ENCODE results near the gene BMPR1A. TPM values are rescaled to one million over a fixed set of nuclear protein-coding genes. Genes with fewer than 3 reads are reported as not detected.
"Not testable (repeated sequence)": the region's sequence is repeated elsewhere in the genome, so short reads cannot be mapped to it uniquely, and the experiment has no call there.

BMPR1A gene
- total RNA-seq, 2 donors from 2014 or later: 7.0 to 11.8 TPM

DNA sequence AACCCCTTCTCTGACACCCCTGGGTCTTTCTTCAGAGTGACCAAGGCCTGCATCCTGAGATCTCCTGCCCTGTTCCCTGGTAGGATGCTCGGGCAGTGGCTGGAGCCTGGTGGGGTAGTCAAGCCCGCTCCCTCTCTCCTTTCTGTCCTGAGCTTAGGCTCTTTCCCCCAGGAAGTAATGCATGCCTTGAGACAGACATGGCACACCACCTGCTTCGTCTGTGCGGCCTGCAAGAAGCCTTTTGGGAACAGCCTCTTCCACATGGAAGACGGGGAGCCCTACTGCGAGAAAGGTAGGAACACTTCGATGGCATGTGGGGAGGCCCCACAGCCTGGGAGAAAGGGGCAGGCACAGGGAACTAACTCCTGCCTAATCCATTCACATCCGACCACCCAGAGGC lies 37.9 kb upstream of the BMPR1A start:
- no peaks in the 10 kb centered on the region for H3K4me1 Mint-ChIP-seq (ENCODE audit: low read depth)
- peaks cover 9% of the 10 kb centered on the region for H3K27me3 Mint-ChIP-seq (ENCODE audit: low read depth)
- H3K9me3 Mint-ChIP-seq: no peaks in the 10 kb centered on the region
- no peak overlapping the region for H3K4me3 Mint-ChIP-seq
- ATAC-seq (replicated peaks in 1 of 2): no peak
- no peak overlapping the region for H3K27ac Mint-ChIP-seq
- H3K36me3 Mint-ChIP-seq (ENCODE audit: insufficient read depth in 2 of 2): no peaks in the 10 kb centered on the region
- DNase-seq: no peak

DNA sequence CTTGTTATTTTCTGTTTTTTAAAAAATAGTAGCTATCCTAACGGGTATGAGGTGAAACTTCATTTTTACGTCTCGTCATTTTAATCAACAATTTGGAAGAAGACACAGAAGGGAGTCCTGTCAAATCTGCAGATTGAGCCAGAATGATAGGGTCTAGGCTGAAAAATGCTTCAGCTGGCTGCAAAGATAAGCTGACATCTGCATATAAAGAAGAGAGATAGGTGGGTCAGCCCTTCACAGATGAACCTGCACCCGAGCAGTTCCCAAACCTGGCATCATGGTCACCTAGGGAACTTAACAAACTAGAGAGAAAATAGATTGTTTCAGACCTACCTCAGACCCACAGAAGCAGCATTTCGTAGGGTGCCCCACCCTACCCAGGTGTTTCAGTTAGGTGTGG lies 35.2 kb upstream of the BMPR1A start:
- H3K27ac Mint-ChIP-seq: no peak overlapping the region
- no peaks in the 10 kb centered on the region for H3K4me1 Mint-ChIP-seq (ENCODE audit: low read depth)
- no peaks in the 10 kb centered on the region for H3K9me3 Mint-ChIP-seq
- H3K36me3 Mint-ChIP-seq (ENCODE audit: insufficient read depth in 2 of 2): no peaks in the 10 kb centered on the region
- H3K4me3 Mint-ChIP-seq: no peak overlapping the region
- DNase-seq (no peak), ATAC-seq (replicated peaks in 1 of 2) (no peak)
- H3K27me3 Mint-ChIP-seq (ENCODE audit: low read depth): peaks cover 9% of the 10 kb centered on the region

- peaks cover 9% of the 10 kb centered on the region for H3K27me3 Mint-ChIP-seq (ENCODE audit: low read depth)
- H3K9me3 Mint-ChIP-seq: no peaks in the 10 kb centered on the region
- DNase-seq (no peak), ATAC-seq (replicated peaks in 1 of 2) (no peak)
- H3K27ac Mint-ChIP-seq: no peak overlapping the region
- H3K36me3 Mint-ChIP-seq (ENCODE audit: insufficient read depth in 2 of 2): no peaks in the 10 kb centered on the region
- no peak overlapping the region for H3K4me3 Mint-ChIP-seq
- no peaks in the 10 kb centered on the region for H3K4me1 Mint-ChIP-seq (ENCODE audit: low read depth)
These were observed 33.4 kb upstream of the BMPR1A start for GRCh38 chr10:86723009-86723408.

GRCh38 chr10:86724445-86724844 lies 32.0 kb upstream of the BMPR1A start:
- no peak for ATAC-seq (replicated peaks in 1 of 2)
- H3K27ac Mint-ChIP-seq: no peak overlapping the region

GRCh38 chr10:86725980-86726676 lies 30.3 kb upstream of the BMPR1A start:
- H3K9me3 Mint-ChIP-seq: no peaks in the 10 kb centered on the region
- no peak for ATAC-seq (replicated peaks in 1 of 2)

More at GRCh38 chr10:86724445-86724844, 32.0 kb upstream of the BMPR1A start:
- Mint-ChIP-seq H3K4me3 (no peak overlapping the region), H3K9me3 (no peaks in the 10 kb centered on the region), H3K4me1 (ENCODE audit: low read depth) (no peaks in the 10 kb centered on the region), H3K36me3 (ENCODE audit: insufficient read depth in 2 of 2) (no peaks in the 10 kb centered on the region), H3K27me3 (ENCODE audit: low read depth) (peaks cover 9% of the 10 kb centered on the region)
- no peak for DNase-seq

GRCh38 chr10:86726677-86726999 lies 29.8 kb upstream of the BMPR1A start:
- DNase-seq (no peak), ATAC-seq (replicated peaks in 1 of 2) (no peak)
- H3K4me1 Mint-ChIP-seq (ENCODE audit: low read depth): no peaks in the 10 kb centered on the region
- no peaks in the 10 kb centered on the region for H3K36me3 Mint-ChIP-seq (ENCODE audit: insufficient read depth in 2 of 2)
- H3K4me3 Mint-ChIP-seq: no peak overlapping the region
- peaks cover 4% of the 10 kb centered on the region for H3K27me3 Mint-ChIP-seq (ENCODE audit: low read depth)
- H3K9me3 Mint-ChIP-seq: no peaks in the 10 kb centered on the region
- H3K27ac Mint-ChIP-seq: no peak overlapping the region

More at GRCh38 chr10:86725980-86726676, 30.3 kb upstream of the BMPR1A start:
- H3K27me3 Mint-ChIP-seq (ENCODE audit: low read depth): peaks cover 9% of the 10 kb centered on the region
- DNase-seq: no peak
- H3K36me3 Mint-ChIP-seq (ENCODE audit: insufficient read depth in 2 of 2): no peaks in the 10 kb centered on the region
- no peak overlapping the region for H3K4me3 Mint-ChIP-seq
- H3K27ac Mint-ChIP-seq: no peak overlapping the region
- no peaks in the 10 kb centered on the region for H3K4me1 Mint-ChIP-seq (ENCODE audit: low read depth)

DNA sequence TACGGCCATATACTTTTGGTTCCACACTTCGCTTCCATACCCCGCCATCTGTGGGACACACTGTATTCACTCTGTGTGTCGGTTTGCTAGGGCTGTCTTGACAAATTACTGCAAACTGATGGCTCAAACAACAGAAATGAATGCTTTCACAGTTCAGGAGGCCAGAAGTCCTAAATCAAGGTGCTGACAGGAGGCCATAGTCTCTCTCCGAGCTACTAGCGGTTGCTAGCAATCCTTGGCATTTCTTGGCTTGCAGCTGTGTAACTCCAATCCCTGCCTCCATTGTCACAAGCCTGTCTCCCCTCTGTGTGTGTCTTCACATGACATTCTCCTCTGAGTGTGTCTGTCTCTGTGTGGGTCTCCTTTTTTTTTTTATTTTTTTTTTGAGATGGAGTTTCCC lies 28.9 kb upstream of the BMPR1A start:
- DNase-seq (no peak), ATAC-seq (replicated peaks in 1 of 2) (no peak)
- no peak overlapping the region for H3K4me3 Mint-ChIP-seq
- no peaks in the 10 kb centered on the region for H3K36me3 Mint-ChIP-seq (ENCODE audit: insufficient read depth in 2 of 2)
- no peaks in the 10 kb centered on the region for H3K4me1 Mint-ChIP-seq (ENCODE audit: low read depth)
- H3K9me3 Mint-ChIP-seq: no peaks in the 10 kb centered on the region
- no peaks in the 10 kb centered on the region for H3K27me3 Mint-ChIP-seq (ENCODE audit: low read depth)
- H3K27ac Mint-ChIP-seq: no peak overlapping the region

DNA sequence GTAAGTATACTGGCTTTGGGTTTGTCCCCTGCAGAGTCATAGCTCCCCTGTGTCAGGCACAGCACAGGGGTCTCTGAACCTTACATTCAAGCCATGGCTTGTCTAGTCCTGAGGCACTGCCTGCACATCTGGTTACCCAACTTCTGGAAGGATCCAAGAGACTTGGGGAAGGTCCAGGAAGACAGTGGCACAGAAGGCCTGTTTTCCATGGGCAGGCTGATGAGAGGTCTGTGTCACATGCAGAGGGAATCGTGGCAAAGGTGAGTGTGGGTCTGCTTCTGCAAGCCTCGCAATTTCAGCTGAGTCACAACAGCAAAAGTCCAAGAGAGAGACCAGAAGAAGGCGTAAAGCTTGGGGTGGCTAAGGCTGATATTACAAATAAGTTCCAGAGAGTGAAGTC lies 28.4 kb upstream of the BMPR1A start:
- Mint-ChIP-seq H3K4me3 (no peak overlapping the region), H3K9me3 (no peaks in the 10 kb centered on the region), H3K36me3 (ENCODE audit: insufficient read depth in 2 of 2) (no peaks in the 10 kb centered on the region), H3K4me1 (ENCODE audit: low read depth) (no peaks in the 10 kb centered on the region), H3K27me3 (ENCODE audit: low read depth) (no peaks in the 10 kb centered on the region), H3K27ac (no peak overlapping the region)
- ATAC-seq (replicated peaks in 1 of 2) (no peak), DNase-seq (no peak)

- no peaks in the 10 kb centered on the region for H3K9me3 Mint-ChIP-seq
- H3K4me1 Mint-ChIP-seq (ENCODE audit: low read depth): no peaks in the 10 kb centered on the region
- no peaks in the 10 kb centered on the region for H3K36me3 Mint-ChIP-seq (ENCODE audit: insufficient read depth in 2 of 2)
- DNase-seq (no peak), ATAC-seq (replicated peaks in 1 of 2) (no peak)
- no peak overlapping the region for H3K27ac Mint-ChIP-seq
- H3K27me3 Mint-ChIP-seq (ENCODE audit: low read depth): no peaks in the 10 kb centered on the region
- H3K4me3 Mint-ChIP-seq: no peak overlapping the region
These were observed 26.7 kb upstream of the BMPR1A start for GRCh38 chr10:86729677-86730076.

GRCh38 chr10:86730227-86730626 lies 26.2 kb upstream of the BMPR1A start:
- no peaks in the 10 kb centered on the region for H3K9me3 Mint-ChIP-seq
- DNase-seq (no peak), ATAC-seq (replicated peaks in 1 of 2) (no peak)
- no peak overlapping the region for H3K4me3 Mint-ChIP-seq
- no peaks in the 10 kb centered on the region for H3K36me3 Mint-ChIP-seq (ENCODE audit: insufficient read depth in 2 of 2)
- H3K27me3 Mint-ChIP-seq (ENCODE audit: low read depth): no peaks in the 10 kb centered on the region
- H3K4me1 Mint-ChIP-seq (ENCODE audit: low read depth): no peaks in the 10 kb centered on the region
- H3K27ac Mint-ChIP-seq: no peak overlapping the region

DNA sequence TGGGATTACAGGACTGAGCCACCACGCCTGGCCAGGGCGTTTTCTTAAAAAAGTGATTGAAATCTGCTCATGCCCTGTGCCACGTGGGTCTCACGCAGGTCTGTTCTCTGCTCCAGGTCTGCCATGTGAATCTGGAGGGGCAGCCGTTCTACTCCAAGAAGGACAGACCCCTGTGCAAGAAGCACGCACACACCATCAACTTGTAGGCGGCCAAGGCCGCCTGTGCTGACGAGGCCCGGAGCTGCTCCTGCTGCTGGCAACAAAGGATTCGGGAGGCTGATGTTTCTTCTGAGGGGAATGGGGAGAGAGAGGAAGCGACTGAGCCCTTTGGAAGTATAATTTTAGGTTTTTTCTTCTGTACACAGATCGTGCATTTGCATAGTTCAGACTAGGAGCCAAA lies 23.6 kb upstream of the BMPR1A start:
- Mint-ChIP-seq H3K27ac (no peak overlapping the region), H3K4me3 (no peak overlapping the region), H3K27me3 (ENCODE audit: low read depth) (no peaks in the 10 kb centered on the region), H3K4me1 (ENCODE audit: low read depth) (no peaks in the 10 kb centered on the region), H3K9me3 (no peaks in the 10 kb centered on the region), H3K36me3 (ENCODE audit: insufficient read depth in 2 of 2) (no peaks in the 10 kb centered on the region)
- DNase-seq: no peak
- ATAC-seq (replicated peaks in 1 of 2): no peak

DNA sequence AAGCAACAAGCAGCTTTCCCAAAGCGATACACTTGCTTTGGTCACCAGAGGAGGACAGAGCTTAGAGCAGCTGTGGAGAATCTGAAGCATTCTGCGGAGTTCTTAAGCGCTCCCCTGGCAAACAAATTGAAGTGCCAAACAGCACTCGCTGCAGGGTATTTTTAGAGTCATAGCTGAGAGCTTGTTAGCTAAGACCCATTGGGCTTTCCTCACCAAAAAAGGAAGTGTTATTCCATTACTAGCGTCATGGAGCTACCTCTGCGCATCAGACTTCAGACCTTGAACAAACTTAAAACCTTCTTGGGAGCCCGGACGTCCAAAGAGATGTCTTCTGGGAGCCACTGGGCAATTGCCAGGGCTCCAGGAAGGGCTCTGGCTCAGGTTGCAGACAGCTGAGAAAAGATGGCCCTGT lies 23.2 kb upstream of the BMPR1A start:
- Mint-ChIP-seq H3K36me3 (ENCODE audit: insufficient read depth in 2 of 2) (no peaks in the 10 kb centered on the region), H3K9me3 (no peaks in the 10 kb centered on the region), H3K27ac (no peak overlapping the region), H3K27me3 (ENCODE audit: low read depth) (no peaks in the 10 kb centered on the region), H3K4me1 (ENCODE audit: low read depth) (no peaks in the 10 kb centered on the region), H3K4me3 (no peak overlapping the region)
- DNase-seq (no peak), ATAC-seq (replicated peaks in 1 of 2) (no peak)

DNA sequence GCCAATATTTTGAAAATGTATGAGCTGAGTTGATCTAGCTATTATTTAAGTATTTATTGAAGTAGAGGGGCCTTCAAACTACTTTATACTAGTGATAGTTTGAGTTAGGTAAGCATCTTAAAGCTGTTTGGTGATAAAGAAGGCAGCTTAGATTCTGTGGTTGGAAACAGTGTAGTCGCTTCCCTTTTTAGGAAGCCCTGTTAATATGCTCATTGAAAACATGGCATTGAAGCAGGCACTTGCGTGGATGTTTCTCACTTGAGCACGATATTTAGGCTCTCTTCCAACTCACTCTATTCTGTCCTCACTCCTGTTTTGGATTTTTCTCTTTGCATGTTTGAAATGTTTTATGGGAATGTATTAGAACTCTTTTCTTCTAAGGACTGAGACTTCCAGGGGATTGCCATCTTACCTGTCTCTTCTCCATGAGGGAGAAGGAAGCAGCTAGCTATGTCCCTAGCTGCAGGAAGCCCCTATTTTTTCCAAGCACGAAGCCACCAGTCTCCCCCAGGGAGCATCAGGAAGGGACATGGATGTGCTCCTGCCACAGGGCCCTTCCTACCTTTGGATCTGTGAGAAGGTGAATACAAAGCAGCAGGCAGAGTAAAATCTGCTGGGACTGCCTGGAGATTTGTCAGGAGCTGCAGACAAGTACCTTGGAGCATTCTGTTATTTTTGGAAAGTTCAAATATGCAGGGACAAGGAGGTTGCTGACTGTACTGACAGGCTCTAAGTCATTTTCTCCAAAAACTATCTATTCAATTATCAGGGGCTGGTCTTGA lies 22.0 kb upstream of the BMPR1A start:
- H3K9me3 Mint-ChIP-seq: no peaks in the 10 kb centered on the region
- no peak overlapping the region for H3K4me3 Mint-ChIP-seq
- H3K36me3 Mint-ChIP-seq (ENCODE audit: insufficient read depth in 2 of 2): no peaks in the 10 kb centered on the region
- DNase-seq: no peak
- no peak overlapping the region for H3K27ac Mint-ChIP-seq
- H3K27me3 Mint-ChIP-seq (ENCODE audit: low read depth): peaks cover 1% of the 10 kb centered on the region
- no peak for ATAC-seq (replicated peaks in 1 of 2)
- no peaks in the 10 kb centered on the region for H3K4me1 Mint-ChIP-seq (ENCODE audit: low read depth)

DNA sequence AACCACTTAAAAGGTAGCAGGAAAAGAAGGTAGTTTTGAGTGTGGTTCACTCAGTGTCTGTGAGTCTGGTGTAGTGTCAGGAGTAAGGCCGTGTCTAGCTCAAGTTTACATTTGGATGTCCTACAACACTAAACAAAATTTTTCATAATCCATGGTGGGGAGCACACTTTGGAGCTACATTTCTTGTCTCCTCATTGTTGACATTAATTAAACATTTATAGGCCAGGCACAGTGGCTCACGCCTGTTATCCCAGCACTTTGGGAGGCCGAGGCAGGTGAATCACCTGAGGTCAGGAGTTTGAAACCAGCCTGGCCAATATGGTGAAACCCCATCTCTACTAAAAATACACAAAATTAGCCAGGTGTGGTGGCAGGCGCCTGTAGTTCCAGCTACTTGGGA lies 21.1 kb upstream of the BMPR1A start:
- ATAC-seq (replicated peaks in 1 of 2); H3K9me3 Mint-ChIP-seq; DNase-seq; H3K27me3 Mint-ChIP-seq (ENCODE audit: low read depth); H3K4me1 Mint-ChIP-seq (ENCODE audit: low read depth); H3K27ac Mint-ChIP-seq; H3K36me3 Mint-ChIP-seq (ENCODE audit: insufficient read depth in 2 of 2); H3K4me3 Mint-ChIP-seq: not testable (repeated sequence)

All from activated T-cell treated with anti-CD3 and anti-CD28 coated beads, Interleukin-2, amount 50 U/mL, for 72 hours (primary cell).